ENCODE data around the gene PTGES2. TPM values are rescaled to one million over a fixed set of nuclear protein-coding genes. Genes with fewer than 3 reads are reported as not detected.

PTGES2 gene
- total and polyA plus RNA-seq, 2 of the 13 experiments (the other 11 are each of a cell fraction or from before 2014, with no cell fraction given): 63.7 to 79.8 TPM

GRCh38 chr9:128127990-128128835 is 684 bp upstream of the PTGES2 start (continued):
- TF ChIP-seq MXD4 (CRISPR knock-in tag; IDR thresholded peaks at IDR 0.05) (peak; percentile 91), YEATS4 (CRISPR knock-in tag; IDR thresholded peaks at IDR 0.05; ENCODE audit: borderline replicate concordance) (peak; percentile 68; the same call in 1 of the 2 replicates), CSRNP2 (CRISPR knock-in tag; conservative IDR thresholded peaks at IDR 0.05; ENCODE audit: low read depth) (no peak), CHD2 (IDR thresholded peaks at IDR 0.05; ENCODE audit: low read depth, low read length) (no peak), ZBTB20 (CRISPR knock-in tag; IDR thresholded peaks at IDR 0.05; ENCODE audit: borderline replicate concordance, low read depth) (0 out of 2 replicates have a peak, but pooled peaks have one; percentile 39), ZNF776 (CRISPR knock-in tag; IDR thresholded peaks at IDR 0.05) (no peak; the same call in 1 of the 2 replicates), ZNF143 (CRISPR knock-in tag; IDR thresholded peaks at IDR 0.05) (peak; percentile 75), E2F2 (CRISPR knock-in tag; IDR thresholded peaks at IDR 0.05; ENCODE audit: borderline replicate concordance) (no peak), HIC2 (CRISPR knock-in tag; IDR thresholded peaks at IDR 0.05; ENCODE audit: low read depth) (no peak), ZBTB1 (CRISPR knock-in tag; IDR thresholded peaks at IDR 0.05; ENCODE audit: borderline replicate concordance) (no peak), ZNF746 (CRISPR knock-in tag; IDR thresholded peaks at IDR 0.05) (no peak), JUN (CRISPR knock-in tag; IDR thresholded peaks at IDR 0.05) (no peak), DRAP1 (CRISPR knock-in tag; IDR thresholded peaks at IDR 0.05) (peak; percentile 69), ZNF367 (CRISPR knock-in tag; IDR thresholded peaks at IDR 0.05; ENCODE audit: borderline replicate concordance) (0 out of 2 replicates have a peak, but pooled peaks have one; percentile 52), SMC3 (IDR thresholded peaks at IDR 0.05; ENCODE audit: low read length) (no peak), HOMEZ (CRISPR knock-in tag; IDR thresholded peaks at IDR 0.05; ENCODE audit: low read depth) (no peak), STAG1 (CRISPR knock-in tag; IDR thresholded peaks at IDR 0.05) (no peak), NFE2L2 (IDR thresholded peaks at IDR 0.05; ENCODE audit: low read length) (no peak), ZNF431 (CRISPR knock-in tag; IDR thresholded peaks at IDR 0.05; ENCODE audit: borderline replicate concordance, low read depth) (no peak), SP5 (CRISPR knock-in tag; IDR thresholded peaks at IDR 0.05; ENCODE audit: borderline replicate concordance, low read depth) (peak; percentile 57; the same call in 1 of the 2 replicates), ATF2 (CRISPR knock-in tag; IDR thresholded peaks at IDR 0.05) (no peak; the same call in 1 of the 2 replicates), ZNF225 (CRISPR knock-in tag; IDR thresholded peaks at IDR 0.05) (no peak)
